Measurements from ENCODE around the gene SENP3. TPM values are rescaled to one million over a fixed set of nuclear protein-coding genes. Genes with fewer than 3 reads are reported as not detected.

The SENP3 gene
- total RNA-seq, 1 experiment from 2014 or later: 113 TPM

- no peak overlapping the region for H3K4me3 ChIP-seq (ENCODE audit: low read depth, low read length, poor library complexity, severe bottlenecking)
- BruUV-seq (replicated peaks): TSS peak; percentile 82
These were observed 47.8 kb upstream of the SENP3 start for GRCh38 chr17:7513850-7514419.

GRCh38 chr17:7515911-7516610 lies 45.7 kb upstream of the SENP3 start:
- Histone ChIP-seq H3K27me3 (replicated peaks; ENCODE audit: insufficient read depth, low read depth, low read length, poor library complexity) (no peaks in the 10 kb centered on the region), H3K4me3 (ENCODE audit: low read depth, low read length, poor library complexity, severe bottlenecking) (no peak overlapping the region), H3K36me3 (ENCODE audit: insufficient read depth, low read length, poor library complexity, severe bottlenecking) (peaks cover 41% of the 10 kb centered on the region), H3K4me1 (ENCODE audit: insufficient read depth, low read length, poor library complexity, severe bottlenecking) (peaks cover 6% of the 10 kb centered on the region), H3K27ac (ENCODE audit: low read depth, low read length, poor library complexity, severe bottlenecking) (no peak overlapping the region), H3K9me3 (ENCODE audit: low read depth, low read length, poor library complexity, severe bottlenecking) (no peaks in the 10 kb centered on the region)
- intact Hi-C loops (cut with micrococcal nuclease; ENCODE audit: unreplicated experiment): no loop called here
- CTCF ChIA-PET: interaction anchor here (0.7 to 1.0 kb wide), 2 partner anchors 44 to 67 kb away, joined by 4 to 6 read pairs; no protein-coding TSS in a partner anchor
- BruUV-seq (replicated peaks): no TSS peak
- DNase-seq (ENCODE audit: low spot score): no peak
- TF ChIP-seq EZH2 (IDR thresholded peaks at IDR 0.05; ENCODE audit: borderline replicate concordance, low read depth, low read length, poor library complexity, severe bottlenecking) (no peak), CTCF (conservative IDR thresholded peaks at IDR 0.05; ENCODE audit: low read depth, low read length) (no peak)
- POLR2A ChIA-PET (ENCODE audit: low non-redundant PET): no interaction called here

More at GRCh38 chr17:7513850-7514419, 47.8 kb upstream of the SENP3 start:
- no peaks in the 10 kb centered on the region for H3K27me3 ChIP-seq (replicated peaks; ENCODE audit: insufficient read depth, low read depth, low read length, poor library complexity)
- POLR2A ChIA-PET (ENCODE audit: low non-redundant PET): interaction anchor here (0.6 to 0.9 kb wide), 2 partner anchors 47 to 175 kb away, joined by 3 to 14 read pairs; no protein-coding TSS in a partner anchor
- TF ChIP-seq CTCF (conservative IDR thresholded peaks at IDR 0.05; ENCODE audit: low read depth, low read length) (no peak), EZH2 (IDR thresholded peaks at IDR 0.05; ENCODE audit: borderline replicate concordance, low read depth, low read length, poor library complexity, severe bottlenecking) (no peak)
- CTCF ChIA-PET: interaction anchor here (0.6 to 2.9 kb wide), 3 partner anchors 13 to 47 kb away, joined by 5 to 32 read pairs (median 7); no protein-coding TSS in a partner anchor
- peaks cover 62% of the 10 kb centered on the region for H3K36me3 ChIP-seq (ENCODE audit: insufficient read depth, low read length, poor library complexity, severe bottlenecking)
- intact Hi-C loops (cut with micrococcal nuclease; ENCODE audit: unreplicated experiment): loop anchor here (1.0 kb wide), 1 partner anchor 47 kb away; the partner anchor contains the start of gene SENP3
- H3K27ac ChIP-seq (ENCODE audit: low read depth, low read length, poor library complexity, severe bottlenecking): no peak overlapping the region
- H3K4me1 ChIP-seq (ENCODE audit: insufficient read depth, low read length, poor library complexity, severe bottlenecking): peaks cover 6% of the 10 kb centered on the region
- no peaks in the 10 kb centered on the region for H3K9me3 ChIP-seq (ENCODE audit: low read depth, low read length, poor library complexity, severe bottlenecking)
- DNase-seq (ENCODE audit: low spot score): no peak

GRCh38 chr17:7523033-7523432 lies 38.7 kb upstream of the SENP3 start:
- Histone ChIP-seq H3K4me3 (ENCODE audit: low read depth, low read length, poor library complexity, severe bottlenecking) (no peak overlapping the region), H3K27ac (ENCODE audit: low read depth, low read length, poor library complexity, severe bottlenecking) (no peak overlapping the region), H3K36me3 (ENCODE audit: insufficient read depth, low read length, poor library complexity, severe bottlenecking) (no peaks in the 10 kb centered on the region), H3K27me3 (replicated peaks; ENCODE audit: insufficient read depth, low read depth, low read length, poor library complexity) (no peaks in the 10 kb centered on the region), H3K4me1 (ENCODE audit: insufficient read depth, low read length, poor library complexity, severe bottlenecking) (no peaks in the 10 kb centered on the region), H3K9me3 (ENCODE audit: low read depth, low read length, poor library complexity, severe bottlenecking) (no peaks in the 10 kb centered on the region)
- DNase-seq (ENCODE audit: low spot score): peak; percentile 68
- ChIA-PET CTCF (interaction anchor here (1.0 kb wide), 1 partner anchor 37 kb away, joined by 3 read pairs; no protein-coding TSS in a partner anchor), POLR2A (ENCODE audit: low non-redundant PET) (no interaction called here)
- intact Hi-C loops (cut with micrococcal nuclease; ENCODE audit: unreplicated experiment): no loop called here
- BruUV-seq (replicated peaks): no TSS peak
- TF ChIP-seq EZH2 (IDR thresholded peaks at IDR 0.05; ENCODE audit: borderline replicate concordance, low read depth, low read length, poor library complexity, severe bottlenecking) (no peak), CTCF (conservative IDR thresholded peaks at IDR 0.05; ENCODE audit: low read depth, low read length) (peak; percentile 76)
